A549 (cell line): Measurements from ENCODE around the gene SUGP2. TPM values are rescaled to one million over a fixed set of nuclear protein-coding genes. Genes with fewer than 3 reads are reported as not detected.
"Not testable (repeated sequence)": the region's sequence is repeated elsewhere in the genome, so short reads cannot be mapped to it uniquely, and the experiment has no call there.

Experiments used
- ATAC-seq, 2 experiments: fragments of 200-7000 bp in 1 of 2; fragments of >200 bp in 1 of 2; cut with Nextera tagmentation in 1 of 2; cut with Tn5 transposase in 1 of 2; 3 replicates each; pipeline versions ENCODE4 v1.8.0 to v1.9.1; 2018 to 2020; ENCODE audit warnings: mild to moderate bottlenecking in 1 of 2, moderate library complexity in 1 of 2
- CTCF ChIA-PET: fragments of 300-600 bp; sonication (Branson Sonifier 250); formaldehyde crosslinking; extraction: SDS; loops from one replicate; lab custom pipeline; 2021; ENCODE audit warnings: antibody characterized with exemption, inconsistent platforms; lab: Yijun Ruan, JAX
- POLR2A ChIA-PET: fragments of 350-600 bp; formaldehyde crosslinking; extraction: SDS; loops from one replicate; lab custom pipeline; 2021; ENCODE audit warnings: antibody characterized with exemption, inconsistent platforms; lab: Yijun Ruan, JAX
- DNase-seq, 2 experiments: peaks; one replicate each; pipeline versions ENCODE4 v3.0.0 to v3.0.0-alpha.2; 2011 to 2016; ENCODE audit warnings: low read depth in 1 of 2, low spot score in 1 of 2
- FAIRE-seq: peaks from 2 replicates; lab custom pipeline; 2011; peaks lifted over from hg19 to GRCh38; lab: Jason Lieb, UNC
- H3K27ac ChIP-seq, 2 experiments: fragments of >200 bp; sonication (Bioruptor Twin); formaldehyde crosslinking; 3 replicates each; pipeline ENCODE4 v1.5.1; 2016 to 2017
- H3K4me1 ChIP-seq: fragments of >200 bp; sonication (Bioruptor Twin); formaldehyde crosslinking; 3 replicates; pipeline ENCODE4 v1.6.1; 2016
- H3K4me2 ChIP-seq: fragments of >200 bp; sonication (Bioruptor Twin); formaldehyde crosslinking; 3 replicates; pipeline ENCODE4 v1.6.1; 2016
- H3K4me3 ChIP-seq: fragments of >200 bp; sonication (Bioruptor Twin); formaldehyde crosslinking; 3 replicates; pipeline ENCODE4 v1.5.1; 2016
- H3K9me3 ChIP-seq: fragments of >200 bp; sonication (Bioruptor Twin); formaldehyde crosslinking; 3 replicates; pipeline ENCODE4 v1.6.1; 2016
- BHLHE40 ChIP-seq: IDR thresholded peaks from 2 replicates; pipeline ENCODE4 v1.6.1; 2012; ENCODE audit warnings: low read depth, low read length, inconsistent platforms
- CEBPB ChIP-seq, 2 experiments: fragments of >200 bp in 1 of 2; sonication (Bioruptor Twin) in 1 of 2; formaldehyde crosslinking in 1 of 2; IDR thresholded peaks; 2 replicates each; pipeline ENCODE4 v1.6.1; 2012 to 2016
- EHF ChIP-seq: fragments of 250-450 bp; sonication (Bioruptor Pico); IDR thresholded peaks from 2 replicates; pipeline ENCODE4 v1.5.0; 2020; ENCODE audit warnings: mild to moderate bottlenecking
- EHMT2 ChIP-seq: fragments of 200-600 bp; sonication (generic); IDR thresholded peaks from 2 replicates; pipeline ENCODE4 v1.6.1; 2016; ENCODE audit warnings: antibody characterized with exemption, low read depth, mild to moderate bottlenecking, moderate library complexity
- EP300 ChIP-seq, 2 experiments: fragments of >200 bp; sonication (Bioruptor Twin); formaldehyde crosslinking; IDR thresholded peaks; 2 replicates in 1 of 2; 3 replicates in 1 of 2; pipeline ENCODE4 v1.6.1; 2016 to 2017
- ESRRA ChIP-seq: fragments of 150-350 bp; IDR thresholded peaks from 2 replicates; pipeline ENCODE4 v1.6.1; 2014; ENCODE audit warnings: mild to moderate bottlenecking, low read length, borderline replicate concordance
- FOSB ChIP-seq: fragments of 250-450 bp; sonication (Bioruptor Pico); IDR thresholded peaks from 2 replicates; pipeline ENCODE4 v1.5.0; 2020; ENCODE audit warnings: mild to moderate bottlenecking, moderate library complexity
- HES2 ChIP-seq: fragments of >200 bp; sonication (Bioruptor Twin); formaldehyde crosslinking; IDR thresholded peaks from 2 replicates; pipeline ENCODE4 v1.6.1; 2016
- HEYL ChIP-seq: fragments of 250-450 bp; sonication (Bioruptor Pico); IDR thresholded peaks from 2 replicates; pipeline ENCODE4 v1.8.0; 2021; ENCODE audit warnings: mild to moderate bottlenecking, moderate library complexity
- HOXB13 ChIP-seq: fragments of 250-450 bp; sonication (Bioruptor Pico); IDR thresholded peaks from 2 replicates; pipeline ENCODE4 v1.5.0; 2020; ENCODE audit warnings: low read depth, mild to moderate bottlenecking, moderate library complexity
- JUN ChIP-seq, 2 experiments: fragments of >200 bp; sonication (Bioruptor Twin); formaldehyde crosslinking; IDR thresholded peaks; 2 replicates in 1 of 2; 3 replicates in 1 of 2; pipeline ENCODE4 v1.6.1; 2016 to 2017
- KDM5A ChIP-seq: fragments of 200-600 bp; sonication (generic); IDR thresholded peaks from 2 replicates; pipeline ENCODE4 v1.6.1; 2016; ENCODE audit warnings: antibody characterized with exemption, mild to moderate bottlenecking
- NFE2L2 ChIP-seq: fragments of 150-350 bp; conservative IDR thresholded peaks from 2 replicates; pipeline ENCODE4 v1.6.1; 2014; ENCODE audit warnings: low read length
- PHF8 ChIP-seq: fragments of 200-600 bp; sonication (generic); IDR thresholded peaks from 2 replicates; pipeline ENCODE4 v1.6.1; 2016; ENCODE audit warnings: low read depth, mild to moderate bottlenecking, antibody characterized with exemption, moderate library complexity, borderline replicate concordance
- RARB ChIP-seq: fragments of 250-450 bp; sonication (Bioruptor Pico); IDR thresholded peaks from 2 replicates; pipeline ENCODE4 v1.8.0; 2021; ENCODE audit warnings: mild to moderate bottlenecking, moderate library complexity
- RFX5 ChIP-seq: fragments of 450-650 bp; IDR thresholded peaks from 2 replicates; pipeline ENCODE4 v1.7.1; 2014; ENCODE audit warnings: antibody characterized with exemption, mild to moderate bottlenecking, moderate library complexity
- TFCP2L1 ChIP-seq: fragments of 250-450 bp; sonication (Bioruptor Pico); IDR thresholded peaks from 2 replicates; pipeline ENCODE4 v1.5.0; 2021; ENCODE audit warnings: mild to moderate bottlenecking
- ZFP36 ChIP-seq: fragments of 450-650 bp; IDR thresholded peaks from 2 replicates; pipeline ENCODE4 v1.6.1; 2014; ENCODE audit warnings: borderline replicate concordance; ENCODE audit not compliant: partially characterized antibody
- ZNF302 ChIP-seq: fragments of 250-450 bp; sonication (Bioruptor Pico); IDR thresholded peaks from 2 replicates; pipeline ENCODE4 v1.9.0; 2021; ENCODE audit warnings: inconsistent platforms, mild to moderate bottlenecking, moderate library complexity
- ZSCAN20 ChIP-seq: fragments of 250-450 bp; sonication (Bioruptor Pico); IDR thresholded peaks from 2 replicates; pipeline ENCODE4 v1.8.0; 2022; ENCODE audit warnings: mild to moderate bottlenecking, moderate library complexity
- WGBS: methylation state at CpG from one replicate; pipeline ENCODE4 v1.1.6; 2017; ENCODE audit errors: missing lambda C conversion rate; 5-methylcytosine and 5-hydroxymethylcytosine counted together
- polyA plus RNA-seq, 4 experiments: library from polyadenylated mRNA; depleted of rRNA in 3 of 4; stranded (reverse); fragments of >200 nt; fragmentation: RNase III in 1 of 4; extraction: RNeasy Plus Mini Kit Qiagen cat#74134 plus additional on column Dnase treatment in 1 of 4; gene quantifications; 2 replicates in 3 of 4; 3 replicates in 1 of 4; pipeline ENCODE4 v1.2.3, GENCODE V29; 2011 to 2017
- TF ChIP-seq, protein P1 (sequence below): IDR thresholded peaks from 2 replicates; pipeline ENCODE4 v1.6.1; 2012
- TF ChIP-seq, protein P2 (sequence below): fragments of 250-450 bp; sonication (Bioruptor Pico); IDR thresholded peaks from 2 replicates; pipeline ENCODE4 v1.5.0; 2020; ENCODE audit warnings: low read depth, mild to moderate bottlenecking, moderate library complexity
- TF ChIP-seq, protein P3 (sequence below): IDR thresholded peaks from 2 replicates; pipeline ENCODE4 v1.6.1; 2012
- TF ChIP-seq, protein P4 (sequence below): fragments of 150-350 bp; IDR thresholded peaks from 2 replicates; pipeline ENCODE4 v1.6.1; 2014; ENCODE audit warnings: low read depth, mild to moderate bottlenecking, low read length
- TF ChIP-seq, protein P5 (sequence below): fragments of 250-450 bp; sonication (Bioruptor Pico); IDR thresholded peaks from 2 replicates; pipeline ENCODE4 v1.5.0; 2021; ENCODE audit warnings: mild to moderate bottlenecking, moderate library complexity, borderline replicate concordance

The SUGP2 gene
- polyA plus RNA-seq, 2 of the 4 experiments (the other 2 are of a cell fraction), result 42.4 to 43.9 TPM

GRCh38 chr19:19025861-19026260 lies 7.5 kb downstream of the SUGP2 start:
- DNase-seq (no peak), ATAC-seq (no peak)
- H3K4me2 ChIP-seq, result no peak overlapping the region
- WGBS, result 96% methylated on average over 11 of the region's 11 CpGs
- H3K9me3 ChIP-seq, result no peaks in the 10 kb centered on the region
- ChIA-PET CTCF (interaction anchor here (0.6 kb wide), 1 partner anchor 343 kb away, joined by 4 read pairs; no protein-coding TSS in a partner anchor), POLR2A (no interaction called here)
- H3K4me1 ChIP-seq, result peaks cover 6% of the 10 kb centered on the region; the same call in 1 of the 3 replicates
- H3K4me3 ChIP-seq, result no peak overlapping the region
- TF ChIP-seq ZFP36, result no peak
- no peak for TF ChIP-seq BHLHE40
- no peak for TF ChIP-seq FOSB (CRISPR knock-in tag)
- TF ChIP-seq EHF, result no peak
- TF ChIP-seq, protein P1, sequence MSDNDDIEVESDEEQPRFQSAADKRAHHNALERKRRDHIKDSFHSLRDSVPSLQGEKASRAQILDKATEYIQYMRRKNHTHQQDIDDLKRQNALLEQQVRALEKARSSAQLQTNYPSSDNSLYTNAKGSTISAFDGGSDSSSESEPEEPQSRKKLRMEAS, result no peak
- TF ChIP-seq, protein P2, sequence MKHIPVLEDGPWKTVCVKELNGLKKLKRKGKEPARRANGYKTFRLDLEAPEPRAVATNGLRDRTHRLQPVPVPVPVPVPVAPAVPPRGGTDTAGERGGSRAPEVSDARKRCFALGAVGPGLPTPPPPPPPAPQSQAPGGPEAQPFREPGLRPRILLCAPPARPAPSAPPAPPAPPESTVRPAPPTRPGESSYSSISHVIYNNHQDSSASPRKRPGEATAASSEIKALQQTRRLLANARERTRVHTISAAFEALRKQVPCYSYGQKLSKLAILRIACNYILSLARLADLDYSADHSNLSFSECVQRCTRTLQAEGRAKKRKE (CRISPR knock-in tag), result no peak
- no peak for TF ChIP-seq HES2
- TF ChIP-seq HEYL (CRISPR knock-in tag), result no peak
- no peak for TF ChIP-seq HOXB13
- TF ChIP-seq ZSCAN20, result no peak
- no peak for TF ChIP-seq PHF8
- TF ChIP-seq KDM5A, result no peak
- no peak for TF ChIP-seq ZNF302 (CRISPR knock-in tag)
- TF ChIP-seq, all 56 proteins: peak for 0
- no peak overlapping the region for H3K27ac ChIP-seq
- FAIRE-seq, result no peak

DNA sequence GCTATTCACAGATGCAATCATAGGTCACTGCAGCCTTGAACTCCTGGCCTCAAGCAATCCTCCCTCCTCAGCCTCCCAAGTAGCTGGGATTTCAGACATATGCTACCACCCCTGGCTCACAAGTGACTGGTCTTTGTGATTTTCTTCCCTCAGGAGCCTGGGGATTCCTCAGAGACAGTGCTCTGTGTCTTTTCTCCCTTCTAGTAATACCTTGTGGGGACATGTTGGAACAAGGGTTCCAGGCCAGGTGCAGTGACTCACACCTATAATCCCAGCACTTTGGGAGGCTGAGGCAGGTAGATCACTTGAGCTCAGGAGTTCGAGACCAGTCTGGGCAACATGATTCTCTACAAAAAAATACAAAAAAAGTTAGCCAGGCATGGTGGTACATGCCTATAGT lies 9.9 kb downstream of the SUGP2 start:
- H3K9me3 ChIP-seq, H3K4me2 ChIP-seq, DNase-seq, FAIRE-seq, H3K4me1 ChIP-seq, H3K4me3 ChIP-seq, ATAC-seq, POLR2A ChIA-PET, H3K27ac ChIP-seq: not testable (repeated sequence)
- WGBS, result 100% methylated on average over 1 of the region's 1 CpG
- CTCF ChIA-PET, result interaction anchor here (1.2 to 1.5 kb wide), 3 partner anchors 15 to 39 kb away, joined by 3 to 5 read pairs (median 5); no protein-coding TSS in a partner anchor

DNA sequence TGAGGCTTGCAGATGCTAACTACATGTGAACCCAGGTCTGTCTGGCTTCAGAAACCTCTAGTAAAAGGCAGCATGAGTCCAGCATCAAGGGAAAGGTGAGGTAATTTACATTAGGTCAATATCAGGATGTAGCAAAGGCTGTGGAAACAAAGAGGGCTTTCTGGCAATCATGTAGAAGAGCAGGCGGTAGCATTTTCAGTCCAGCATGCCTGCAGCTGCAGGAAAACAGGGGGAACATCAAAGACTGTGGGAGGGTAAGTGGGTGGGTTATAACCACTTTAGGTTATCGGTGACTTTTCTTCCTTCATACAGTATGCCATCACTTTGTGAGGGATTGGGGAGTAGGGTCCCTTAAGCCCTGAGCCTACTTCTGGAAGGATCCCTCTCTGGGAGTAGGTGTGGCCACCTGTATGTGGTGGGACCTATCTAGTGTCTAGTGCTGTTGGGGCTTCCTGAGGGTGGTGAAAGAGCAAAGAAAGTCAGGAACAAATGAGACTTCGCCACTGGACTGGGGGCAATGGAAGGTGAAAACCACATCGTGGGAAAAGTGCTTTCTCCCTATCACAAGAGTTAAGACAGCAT lies 10.8 kb downstream of the SUGP2 start:
- Histone ChIP-seq H3K4me1 (peaks cover 6% of the 10 kb centered on the region; the same call in 1 of the 3 replicates), H3K9me3 (no peaks in the 10 kb centered on the region), H3K4me3 (no peak overlapping the region), H3K4me2 (no peak overlapping the region), H3K27ac (no peak overlapping the region)
- ATAC-seq, result no peak
- ChIA-PET POLR2A (no interaction called here), CTCF (interaction anchor here (1.2 to 1.4 kb wide), 2 partner anchors 14 to 40 kb away, joined by 3 to 5 read pairs; no protein-coding TSS in a partner anchor)
- no peak for FAIRE-seq
- 85% methylated on average over 4 of the region's 4 CpGs for WGBS
- no peak for DNase-seq
- no peak for TF ChIP-seq KDM5A
- TF ChIP-seq, protein P3, sequence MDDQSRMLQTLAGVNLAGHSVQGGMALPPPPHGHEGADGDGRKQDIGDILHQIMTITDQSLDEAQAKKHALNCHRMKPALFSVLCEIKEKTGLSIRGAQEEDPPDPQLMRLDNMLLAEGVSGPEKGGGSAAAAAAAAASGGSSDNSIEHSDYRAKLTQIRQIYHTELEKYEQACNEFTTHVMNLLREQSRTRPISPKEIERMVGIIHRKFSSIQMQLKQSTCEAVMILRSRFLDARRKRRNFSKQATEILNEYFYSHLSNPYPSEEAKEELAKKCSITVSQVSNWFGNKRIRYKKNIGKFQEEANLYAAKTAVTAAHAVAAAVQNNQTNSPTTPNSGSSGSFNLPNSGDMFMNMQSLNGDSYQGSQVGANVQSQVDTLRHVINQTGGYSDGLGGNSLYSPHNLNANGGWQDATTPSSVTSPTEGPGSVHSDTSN, result no peak
- TF ChIP-seq, protein P4, sequence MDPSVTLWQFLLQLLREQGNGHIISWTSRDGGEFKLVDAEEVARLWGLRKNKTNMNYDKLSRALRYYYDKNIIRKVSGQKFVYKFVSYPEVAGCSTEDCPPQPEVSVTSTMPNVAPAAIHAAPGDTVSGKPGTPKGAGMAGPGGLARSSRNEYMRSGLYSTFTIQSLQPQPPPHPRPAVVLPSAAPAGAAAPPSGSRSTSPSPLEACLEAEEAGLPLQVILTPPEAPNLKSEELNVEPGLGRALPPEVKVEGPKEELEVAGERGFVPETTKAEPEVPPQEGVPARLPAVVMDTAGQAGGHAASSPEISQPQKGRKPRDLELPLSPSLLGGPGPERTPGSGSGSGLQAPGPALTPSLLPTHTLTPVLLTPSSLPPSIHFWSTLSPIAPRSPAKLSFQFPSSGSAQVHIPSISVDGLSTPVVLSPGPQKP, result no peak
- no peak for TF ChIP-seq EHMT2
- TF ChIP-seq, protein P2 (CRISPR knock-in tag), result no peak
- TF ChIP-seq HES2, result no peak
- TF ChIP-seq, protein P5, sequence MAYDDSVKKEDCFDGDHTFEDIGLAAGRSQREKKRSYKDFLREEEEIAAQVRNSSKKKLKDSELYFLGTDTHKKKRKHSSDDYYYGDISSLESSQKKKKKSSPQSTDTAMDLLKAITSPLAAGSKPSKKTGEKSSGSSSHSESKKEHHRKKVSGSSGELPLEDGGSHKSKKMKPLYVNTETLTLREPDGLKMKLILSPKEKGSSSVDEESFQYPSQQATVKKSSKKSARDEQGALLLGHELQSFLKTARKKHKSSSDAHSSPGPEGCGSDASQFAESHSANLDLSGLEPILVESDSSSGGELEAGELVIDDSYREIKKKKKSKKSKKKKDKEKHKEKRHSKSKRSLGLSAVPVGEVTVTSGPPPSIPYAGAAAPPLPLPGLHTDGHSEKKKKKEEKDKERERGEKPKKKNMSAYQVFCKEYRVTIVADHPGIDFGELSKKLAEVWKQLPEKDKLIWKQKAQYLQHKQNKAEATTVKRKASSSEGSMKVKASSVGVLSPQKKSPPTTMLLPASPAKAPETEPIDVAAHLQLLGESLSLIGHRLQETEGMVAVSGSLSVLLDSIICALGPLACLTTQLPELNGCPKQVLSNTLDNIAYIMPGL (CRISPR knock-in tag), result no peak
- TF ChIP-seq NFE2L2, result no peak
- no peak for TF ChIP-seq PHF8
- TF ChIP-seq RARB (CRISPR knock-in tag), result no peak
- TF ChIP-seq ESRRA, result no peak
- TF ChIP-seq CEBPB (IDR thresholded peaks at IDR 0.05), result no peak
- TF ChIP-seq TFCP2L1 (CRISPR knock-in tag), result no peak
- TF ChIP-seq HEYL (CRISPR knock-in tag), result no peak
- no peak for TF ChIP-seq EP300 (IDR thresholded peaks at IDR 0.05)
- TF ChIP-seq JUN (IDR thresholded peaks at IDR 0.05), result no peak
- no peak for TF ChIP-seq RFX5
- TF ChIP-seq, all 56 proteins: peak for 0
